ENCODE measurements around the gene LCE5A. TPM values are rescaled to one million over a fixed set of nuclear protein-coding genes. Genes with fewer than 3 reads are reported as not detected.

LCE5A gene
- total RNA-seq, 1 experiment from 2014 or later = not detected

GRCh38 chr1:152514715-152515433 is 4.3 kb downstream of the LCE5A start:
- no TSS peak for BruUV-seq (replicated peaks)
- ChIA-PET POLR2A (no interaction called here), CTCF (no interaction called here)
- no peaks in the 10 kb centered on the region for H3K36me3 ChIP-seq (ENCODE audit: control insufficient read depth, insufficient read depth, low read length)
- H3K9me3 ChIP-seq (ENCODE audit: control insufficient read depth, insufficient read depth, low read depth, low read length) = no peaks in the 10 kb centered on the region
- no peaks in the 10 kb centered on the region; the same call in 1 of the 2 replicates for H3K4me1 ChIP-seq (ENCODE audit: control insufficient read depth, insufficient read depth, low read length)
- no peak for TF ChIP-seq TCF7L2 (IDR thresholded peaks at IDR 0.05; ENCODE audit: low read depth, low read length)
- no peak for TF ChIP-seq POLR2AphosphoS5 (IDR thresholded peaks at IDR 0.05; ENCODE audit: low read depth, low read length)
- TF ChIP-seq CTCF (IDR thresholded peaks at IDR 0.05) = no peak
- TF ChIP-seq SIN3A (IDR thresholded peaks at IDR 0.05; ENCODE audit: borderline replicate concordance, insufficient read depth, low read depth, low read length) = no peak
- TF ChIP-seq REST (IDR thresholded peaks at IDR 0.05; ENCODE audit: insufficient read depth in 1 of 2, low read depth in 2 of 2, low read length in 1 of 2) = no peak
- peak overlapping the region; percentile 21 to 33 for H3K4me3 ChIP-seq (ENCODE audit: low read depth in 2 of 2, low read length in 2 of 2)
- ATAC-seq (peak; percentile 64), DNase-seq (ENCODE audit: low read depth, low spot score) (no peak)
- H3K27ac ChIP-seq (ENCODE audit: low read length) = no peak overlapping the region
- intact Hi-C loops (cut with micrococcal nuclease; ENCODE audit: unreplicated experiment) (no loop called here), in situ Hi-C loops (cut with HindIII; ENCODE audit: low pct_unique_long_range_greater_than_20kb, low sequenced_read_pairs) (no loop called here)
- H3K27me3 ChIP-seq (ENCODE audit: control insufficient read depth, insufficient read depth, low read length) = peaks cover 31% of the 10 kb centered on the region

GRCh38 chr1:152515434-152515783 is 4.8 kb downstream of the LCE5A start:
- no peak for TF ChIP-seq REST (IDR thresholded peaks at IDR 0.05; ENCODE audit: insufficient read depth in 1 of 2, low read depth in 2 of 2, low read length in 1 of 2)
- TF ChIP-seq CTCF (IDR thresholded peaks at IDR 0.05) = no peak
- TF ChIP-seq POLR2AphosphoS5 (IDR thresholded peaks at IDR 0.05; ENCODE audit: low read depth, low read length) = no peak
- no peak for TF ChIP-seq SIN3A (IDR thresholded peaks at IDR 0.05; ENCODE audit: borderline replicate concordance, insufficient read depth, low read depth, low read length)
- no peak for TF ChIP-seq TCF7L2 (IDR thresholded peaks at IDR 0.05; ENCODE audit: low read depth, low read length)
- ATAC-seq (peak; percentile 75), DNase-seq (ENCODE audit: low read depth, low spot score) (no peak)
- POLR2A ChIA-PET = no interaction called here
- CTCF ChIA-PET = no interaction called here
- H3K9me3 ChIP-seq (ENCODE audit: control insufficient read depth, insufficient read depth, low read depth, low read length) = no peaks in the 10 kb centered on the region
- peak overlapping the region; percentile 21 to 33 for H3K4me3 ChIP-seq (ENCODE audit: low read depth in 2 of 2, low read length in 2 of 2)
- H3K27me3 ChIP-seq (ENCODE audit: control insufficient read depth, insufficient read depth, low read length) = peaks cover 34% of the 10 kb centered on the region
- BruUV-seq (replicated peaks) = no TSS peak
- no peaks in the 10 kb centered on the region for H3K36me3 ChIP-seq (ENCODE audit: control insufficient read depth, insufficient read depth, low read length)
- intact Hi-C loops (cut with micrococcal nuclease; ENCODE audit: unreplicated experiment) = no loop called here
- H3K27ac ChIP-seq (ENCODE audit: low read length) = no peak overlapping the region
- no peaks in the 10 kb centered on the region; the same call in 1 of the 2 replicates for H3K4me1 ChIP-seq (ENCODE audit: control insufficient read depth, insufficient read depth, low read length)
- in situ Hi-C loops (cut with HindIII; ENCODE audit: low pct_unique_long_range_greater_than_20kb, low sequenced_read_pairs) = no loop called here
